Measurements from ENCODE around the gene PVALEF.
"Not testable (repeated sequence)": the region's sequence is repeated elsewhere in the genome, so short reads cannot be mapped to it uniquely, and the experiment has no call there.

The PVALEF gene

GRCh38 chr17:81140018-81140417 is 25.3 kb upstream of the PVALEF start:
- FAIRE-seq (no peak), DNase-seq (ENCODE audit: insufficient read length, low spot score) (no peak)
- TF ChIP-seq POLR2AphosphoS5 (IDR thresholded peaks at IDR 0.05; ENCODE audit: low read depth, low read length) (no peak), PAX5 (IDR thresholded peaks at IDR 0.05; ENCODE audit: insufficient read depth, low read length, severe bottlenecking) (no peak), POU2F2 (IDR thresholded peaks at IDR 0.05; ENCODE audit: low read depth, low read length) (no peak), SPI1 (IDR thresholded peaks at IDR 0.05; ENCODE audit: low read depth, low read length) (no peak), TAF1 (IDR thresholded peaks at IDR 0.05; ENCODE audit: low read depth, low read length) (no peak), POLR2A (IDR thresholded peaks at IDR 0.05; ENCODE audit: low read depth, low read length) (no peak)

GRCh38 chr17:81140695-81141094 is 24.6 kb upstream of the PVALEF start:
- DNase-seq (ENCODE audit: insufficient read length, low spot score): no peak
- TF ChIP-seq POU2F2 (IDR thresholded peaks at IDR 0.05; ENCODE audit: low read depth, low read length) (no peak), SPI1 (IDR thresholded peaks at IDR 0.05; ENCODE audit: low read depth, low read length) (no peak), POLR2AphosphoS5 (IDR thresholded peaks at IDR 0.05; ENCODE audit: low read depth, low read length) (no peak)
- FAIRE-seq: no peak

- TF ChIP-seq TAF1 (IDR thresholded peaks at IDR 0.05; ENCODE audit: low read depth, low read length) (no peak), POU2F2 (IDR thresholded peaks at IDR 0.05; ENCODE audit: low read depth, low read length) (no peak), SPI1 (IDR thresholded peaks at IDR 0.05; ENCODE audit: low read depth, low read length) (no peak), PAX5 (IDR thresholded peaks at IDR 0.05; ENCODE audit: insufficient read depth, low read length, severe bottlenecking) (no peak), POLR2AphosphoS5 (IDR thresholded peaks at IDR 0.05; ENCODE audit: low read depth, low read length) (no peak), POLR2A (IDR thresholded peaks at IDR 0.05; ENCODE audit: low read depth, low read length) (no peak)
- peak; percentile 79 for DNase-seq (ENCODE audit: insufficient read length, low spot score)
- peak; percentile 90 for FAIRE-seq
Observed at GRCh38 chr17:81142301-81143199, 22.8 kb upstream of the PVALEF start.

GRCh38 chr17:81143200-81143527 is 22.1 kb upstream of the PVALEF start:
- TF ChIP-seq POLR2A (IDR thresholded peaks at IDR 0.05; ENCODE audit: low read depth, low read length) (no peak), TAF1 (IDR thresholded peaks at IDR 0.05; ENCODE audit: low read depth, low read length) (no peak)
- DNase-seq (ENCODE audit: insufficient read length, low spot score) (no peak), FAIRE-seq (no peak)

GRCh38 chr17:81143717-81144422 is 21.4 kb upstream of the PVALEF start:
- no peak for DNase-seq (ENCODE audit: insufficient read length, low spot score)
- TF ChIP-seq POLR2AphosphoS5 (IDR thresholded peaks at IDR 0.05; ENCODE audit: low read depth, low read length) (no peak), SPI1 (IDR thresholded peaks at IDR 0.05; ENCODE audit: low read depth, low read length) (no peak), TAF1 (IDR thresholded peaks at IDR 0.05; ENCODE audit: low read depth, low read length) (no peak), POLR2A (IDR thresholded peaks at IDR 0.05; ENCODE audit: low read depth, low read length) (no peak), PAX5 (IDR thresholded peaks at IDR 0.05; ENCODE audit: insufficient read depth, low read length, severe bottlenecking) (no peak), POU2F2 (IDR thresholded peaks at IDR 0.05; ENCODE audit: low read depth, low read length) (no peak)
- FAIRE-seq: no peak

GRCh38 chr17:81144423-81144781 is 20.9 kb upstream of the PVALEF start:
- FAIRE-seq (no peak), DNase-seq (ENCODE audit: insufficient read length, low spot score) (no peak)
- TF ChIP-seq POLR2AphosphoS5 (IDR thresholded peaks at IDR 0.05; ENCODE audit: low read depth, low read length) (no peak), POLR2A (IDR thresholded peaks at IDR 0.05; ENCODE audit: low read depth, low read length) (no peak), SPI1 (IDR thresholded peaks at IDR 0.05; ENCODE audit: low read depth, low read length) (no peak), PAX5 (IDR thresholded peaks at IDR 0.05; ENCODE audit: insufficient read depth, low read length, severe bottlenecking) (no peak), POU2F2 (IDR thresholded peaks at IDR 0.05; ENCODE audit: low read depth, low read length) (no peak), TAF1 (IDR thresholded peaks at IDR 0.05; ENCODE audit: low read depth, low read length) (no peak)

- FAIRE-seq: not testable (repeated sequence)
Observed at GRCh38 chr17:81146208-81146607, 19.1 kb upstream of the PVALEF start.

GRCh38 chr17:81147701-81148100 is 17.6 kb upstream of the PVALEF start:
- no peak for DNase-seq (ENCODE audit: insufficient read length, low spot score)
- TF ChIP-seq PAX5 (IDR thresholded peaks at IDR 0.05; ENCODE audit: insufficient read depth, low read length, severe bottlenecking): no peak
- TF ChIP-seq SPI1 (IDR thresholded peaks at IDR 0.05; ENCODE audit: low read depth, low read length): no peak
- TF ChIP-seq POLR2A (IDR thresholded peaks at IDR 0.05; ENCODE audit: low read depth, low read length): no peak
- no peak for TF ChIP-seq TAF1 (IDR thresholded peaks at IDR 0.05; ENCODE audit: low read depth, low read length)
- no peak for TF ChIP-seq POLR2AphosphoS5 (IDR thresholded peaks at IDR 0.05; ENCODE audit: low read depth, low read length)
- TF ChIP-seq POU2F2 (IDR thresholded peaks at IDR 0.05; ENCODE audit: low read depth, low read length): no peak
- FAIRE-seq: no peak

More at GRCh38 chr17:81146208-81146607, 19.1 kb upstream of the PVALEF start:
- DNase-seq (ENCODE audit: insufficient read length, low spot score): not testable (repeated sequence)

GRCh38 chr17:81148571-81148970 is 16.7 kb upstream of the PVALEF start:
- no peak for FAIRE-seq
- no peak for TF ChIP-seq POLR2AphosphoS5 (IDR thresholded peaks at IDR 0.05; ENCODE audit: low read depth, low read length)
- TF ChIP-seq SPI1 (IDR thresholded peaks at IDR 0.05; ENCODE audit: low read depth, low read length): no peak
- no peak for TF ChIP-seq POLR2A (IDR thresholded peaks at IDR 0.05; ENCODE audit: low read depth, low read length)
- TF ChIP-seq POU2F2 (IDR thresholded peaks at IDR 0.05; ENCODE audit: low read depth, low read length): no peak
- no peak for TF ChIP-seq PAX5 (IDR thresholded peaks at IDR 0.05; ENCODE audit: insufficient read depth, low read length, severe bottlenecking)
- TF ChIP-seq TAF1 (IDR thresholded peaks at IDR 0.05; ENCODE audit: low read depth, low read length): no peak
- no peak for DNase-seq (ENCODE audit: insufficient read length, low spot score)

GRCh38 chr17:81148986-81149533 is 16.2 kb upstream of the PVALEF start:
- FAIRE-seq (no peak), DNase-seq (ENCODE audit: insufficient read length, low spot score) (no peak)
- TF ChIP-seq POLR2AphosphoS5 (IDR thresholded peaks at IDR 0.05; ENCODE audit: low read depth, low read length): no peak
- TF ChIP-seq SPI1 (IDR thresholded peaks at IDR 0.05; ENCODE audit: low read depth, low read length): no peak
- no peak for TF ChIP-seq POU2F2 (IDR thresholded peaks at IDR 0.05; ENCODE audit: low read depth, low read length)
- TF ChIP-seq PAX5 (IDR thresholded peaks at IDR 0.05; ENCODE audit: insufficient read depth, low read length, severe bottlenecking): no peak
- no peak for TF ChIP-seq POLR2A (IDR thresholded peaks at IDR 0.05; ENCODE audit: low read depth, low read length)
- no peak for TF ChIP-seq TAF1 (IDR thresholded peaks at IDR 0.05; ENCODE audit: low read depth, low read length)

Data from GM12891 (cell line).